Hepatocyte (in vitro differentiated cells): Measurements from ENCODE around the gene FAM174C.

Experiments
- CTCF ChIP-seq: fragments of 200-600 bp; sonication (generic); IDR thresholded peaks from 2 replicates; pipeline ENCODE4 v1.5.1; 2016; ENCODE audit warnings: antibody characterized with exemption, mild to moderate bottlenecking; ENCODE audit not compliant: poor library complexity
- EZH2 ChIP-seq: fragments of 200-600 bp; sonication (generic); IDR thresholded peaks from 2 replicates; pipeline ENCODE4 v1.6.1; 2016; ENCODE audit warnings: antibody characterized with exemption, mild to moderate bottlenecking, borderline replicate concordance
- EZH2phosphoT487 ChIP-seq: fragments of 200-600 bp; sonication (generic); IDR thresholded peaks from one replicate; pipeline ENCODE4 v1.6.1; 2018; ENCODE audit warnings: antibody characterized with exemption, mild to moderate bottlenecking, low read depth, moderate library complexity; ENCODE audit not compliant: unreplicated experiment, severe bottlenecking

- TF ChIP-seq CTCF = no peak
- TF ChIP-seq EZH2 = no peak
- TF ChIP-seq EZH2phosphoT487 = no peak
Measured at GRCh38 chr19:1288226-1288612, 12.9 kb downstream of the FAM174C start.
